Calu3 (cell line): ENCODE data around the gene CHST12. TPM values are rescaled to one million over a fixed set of nuclear protein-coding genes. Genes with fewer than 3 reads are reported as not detected.

Source experiments
- BruUV-seq: library from RNA; stranded (reverse); fragments of 400-500 nt; replicated peaks from 2 replicates; lab custom pipeline; 2021; lab: Mats Ljungman, UMichigan
- CTCF ChIA-PET: fragments of 300-600 bp; sonication (Branson Sonifier 250); formaldehyde crosslinking; loops from one replicate; lab custom pipeline; 2022; ENCODE audit warnings: antibody characterized with exemption; lab: Charles Lee
- DNase-seq: peaks from one replicate; pipeline ENCODE4 v3.0.0; 2022
- H3K27ac Mint-ChIP-seq: one replicate; pipeline ENCODE4 v1.8.0; 2022; ENCODE audit warnings: mixed read lengths; ENCODE audit not compliant: unreplicated experiment
- H3K27me3 Mint-ChIP-seq: one replicate; pipeline ENCODE4 v1.8.0; 2022; ENCODE audit warnings: mixed read lengths; ENCODE audit not compliant: unreplicated experiment
- H3K36me3 Mint-ChIP-seq: one replicate; pipeline ENCODE4 v1.8.0; 2022; ENCODE audit warnings: mild to moderate bottlenecking, moderate library complexity, mixed read lengths; ENCODE audit not compliant: insufficient read depth, unreplicated experiment
- H3K4me1 Mint-ChIP-seq: one replicate; pipeline ENCODE4 v1.8.0; 2022; ENCODE audit warnings: mild to moderate bottlenecking, low read depth, mixed read lengths; ENCODE audit not compliant: unreplicated experiment
- H3K4me3 Mint-ChIP-seq: one replicate; pipeline ENCODE4 v1.8.0; 2022; ENCODE audit warnings: mild to moderate bottlenecking, low read depth, moderate library complexity, mixed read lengths; ENCODE audit not compliant: unreplicated experiment
- H3K9me3 Mint-ChIP-seq: one replicate; pipeline ENCODE4 v1.8.0; 2022; ENCODE audit warnings: low read depth, mixed read lengths; ENCODE audit not compliant: unreplicated experiment
- CTCF ChIP-seq: fragments of 200-600 bp; IDR thresholded peaks from one replicate; pipeline ENCODE4 v1.8.0; 2022; ENCODE audit warnings: antibody characterized with exemption; ENCODE audit not compliant: unreplicated experiment
- intact Hi-C: fragments of 100-400 bp; cut with micrococcal nuclease; formaldehyde crosslinking; loops from one replicate; pipeline ENCODE4 v1.10.0; 2022; ENCODE audit not compliant: unreplicated experiment
- total RNA-seq: library from RNA; stranded (reverse); gene quantifications from 2 replicates; pipeline ENCODE4 v1.2.3, GENCODE V29; 2022

CHST12 gene
- total RNA-seq, 1 experiment from 2014 or later: 21.2 TPM

- peaks cover 3% of the 10 kb centered on the region for H3K9me3 Mint-ChIP-seq
- H3K27me3 Mint-ChIP-seq: no peaks in the 10 kb centered on the region
- no TSS peak for BruUV-seq
- intact Hi-C loops: no loop called here
- no peaks in the 10 kb centered on the region for H3K4me1 Mint-ChIP-seq
- CTCF ChIA-PET: interaction anchor here (0.6 kb wide), 1 partner anchor 331 kb away, joined by 3 read pairs; no protein-coding TSS in a partner anchor
- no peak overlapping the region for H3K27ac Mint-ChIP-seq
- H3K36me3 Mint-ChIP-seq: peaks cover 84% of the 10 kb centered on the region
- no peak for DNase-seq
- no peak for TF ChIP-seq CTCF
- H3K4me3 Mint-ChIP-seq: no peak overlapping the region
Observed at GRCh38 chr7:2379161-2379560, 24.2 kb upstream of the CHST12 start.

GRCh38 chr7:2379821-2380450 is 23.5 kb upstream of the CHST12 start:
- no peak for DNase-seq
- Mint-ChIP-seq H3K9me3 (peaks cover 3% of the 10 kb centered on the region), H3K4me1 (no peaks in the 10 kb centered on the region), H3K27ac (no peak overlapping the region), H3K4me3 (no peak overlapping the region), H3K36me3 (peaks cover 84% of the 10 kb centered on the region), H3K27me3 (no peaks in the 10 kb centered on the region)
- TF ChIP-seq CTCF: no peak
- no TSS peak for BruUV-seq
- CTCF ChIA-PET: no interaction called here
- intact Hi-C loops: no loop called here

DNA sequence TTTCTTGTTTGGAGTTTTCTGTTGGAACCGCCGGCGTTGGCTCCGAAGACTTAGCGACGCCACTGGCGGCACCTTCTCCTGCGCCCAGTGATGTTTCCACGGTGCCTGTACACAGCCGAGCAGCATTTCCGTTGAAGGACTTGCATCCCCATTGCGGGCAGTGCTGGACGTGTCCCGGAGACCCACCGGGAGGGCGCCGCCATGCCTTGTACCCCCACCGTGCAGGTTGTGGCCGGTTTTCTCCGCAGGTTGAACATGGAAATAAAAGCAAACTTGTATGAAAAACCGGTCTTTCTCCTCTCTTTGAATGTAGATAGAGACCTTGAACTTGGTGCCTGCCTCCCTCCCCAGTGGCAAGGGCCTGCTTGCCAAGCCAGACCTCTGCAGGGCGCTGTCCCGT is 22.9 kb upstream of the CHST12 start:
- DNase-seq: no peak
- TF ChIP-seq CTCF: no peak
- no peaks in the 10 kb centered on the region for H3K27me3 Mint-ChIP-seq
- intact Hi-C loops: no loop called here
- H3K4me3 Mint-ChIP-seq: no peak overlapping the region
- peaks cover 3% of the 10 kb centered on the region for H3K9me3 Mint-ChIP-seq
- peaks cover 85% of the 10 kb centered on the region for H3K36me3 Mint-ChIP-seq
- TSS peak; percentile 34 for BruUV-seq
- no peak overlapping the region for H3K27ac Mint-ChIP-seq
- H3K4me1 Mint-ChIP-seq: no peaks in the 10 kb centered on the region
- CTCF ChIA-PET: no interaction called here

- Mint-ChIP-seq H3K27me3 (no peaks in the 10 kb centered on the region), H3K4me3 (no peak overlapping the region), H3K27ac (no peak overlapping the region), H3K4me1 (no peaks in the 10 kb centered on the region), H3K36me3 (peaks cover 85% of the 10 kb centered on the region), H3K9me3 (peaks cover 3% of the 10 kb centered on the region)
- intact Hi-C loops: no loop called here
- no peak for DNase-seq
- no peak for TF ChIP-seq CTCF
- CTCF ChIA-PET: no interaction called here
- no TSS peak for BruUV-seq
Observed at GRCh38 chr7:2381227-2381626, 22.2 kb upstream of the CHST12 start.
